GM18507 (cell line): Measurements from ENCODE around the gene FAIM.
"Not testable (repeated sequence)": the region's sequence is repeated elsewhere in the genome, so short reads cannot be mapped to it uniquely, and the experiment has no call there.

ENCODE experiments used
- DNase-seq: peaks from one replicate; pipeline ENCODE4 v3.0.0; 2011; ENCODE audit warnings: low read depth; ENCODE audit not compliant: insufficient read length; ENCODE audit errors: extremely low spot score
- FAIRE-seq: peaks from 2 replicates; lab custom pipeline; 2011; peaks lifted over from hg19 to GRCh38; lab: Jason Lieb, UNC

Gene FAIM, protein sequence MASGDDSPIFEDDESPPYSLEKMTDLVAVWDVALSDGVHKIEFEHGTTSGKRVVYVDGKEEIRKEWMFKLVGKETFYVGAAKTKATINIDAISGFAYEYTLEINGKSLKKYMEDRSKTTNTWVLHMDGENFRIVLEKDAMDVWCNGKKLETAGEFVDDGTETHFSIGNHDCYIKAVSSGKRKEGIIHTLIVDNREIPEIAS

DNA sequence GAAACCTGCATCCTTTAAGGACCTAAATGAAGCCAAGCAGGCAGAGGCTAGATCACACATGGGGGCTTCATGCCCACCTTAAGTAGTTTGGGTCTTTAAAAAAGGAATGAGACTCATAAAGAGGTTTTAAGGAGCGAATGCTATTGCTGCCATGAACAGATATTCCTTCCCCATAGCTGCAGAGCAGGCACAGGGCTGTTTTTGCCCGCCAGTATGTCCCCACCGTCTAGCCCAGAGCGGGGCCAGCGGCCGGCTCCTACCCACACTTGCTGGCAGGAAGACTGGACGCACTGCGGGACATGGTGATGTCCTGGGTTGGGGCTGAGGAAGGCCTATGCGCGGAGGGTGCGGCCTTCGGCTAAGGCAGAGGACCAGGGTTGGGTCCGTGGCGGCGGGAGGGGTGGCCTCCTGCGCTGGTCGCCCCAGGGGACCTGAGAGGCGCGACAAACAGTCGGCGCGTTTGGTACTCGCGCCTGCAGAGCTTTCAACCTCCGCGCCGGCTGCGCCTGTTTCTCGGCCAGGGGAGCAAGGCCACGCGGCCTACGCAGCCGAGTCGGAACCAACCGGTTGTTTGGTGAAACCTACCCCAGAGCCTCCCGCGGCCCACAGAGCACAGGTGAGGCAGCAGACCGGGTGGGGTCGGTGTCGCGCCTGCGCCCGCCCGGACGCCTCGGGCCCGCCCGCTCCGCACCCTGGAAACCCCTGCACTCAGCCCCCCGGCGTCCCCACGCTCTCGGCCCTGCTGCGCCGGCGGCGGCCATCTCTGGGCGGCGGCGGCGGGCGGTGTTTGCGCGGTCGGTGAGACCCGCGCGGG, at the start of gene FAIM:
Gene FAIM, plus strand, starts transcription at position 450 of the 814 bp plus-strand sequence. CDS start 10,956 bp downstream, outside the sequence.
- DNase-seq, result peak; percentile 53
- peak; percentile 60 for FAIRE-seq

DNA sequence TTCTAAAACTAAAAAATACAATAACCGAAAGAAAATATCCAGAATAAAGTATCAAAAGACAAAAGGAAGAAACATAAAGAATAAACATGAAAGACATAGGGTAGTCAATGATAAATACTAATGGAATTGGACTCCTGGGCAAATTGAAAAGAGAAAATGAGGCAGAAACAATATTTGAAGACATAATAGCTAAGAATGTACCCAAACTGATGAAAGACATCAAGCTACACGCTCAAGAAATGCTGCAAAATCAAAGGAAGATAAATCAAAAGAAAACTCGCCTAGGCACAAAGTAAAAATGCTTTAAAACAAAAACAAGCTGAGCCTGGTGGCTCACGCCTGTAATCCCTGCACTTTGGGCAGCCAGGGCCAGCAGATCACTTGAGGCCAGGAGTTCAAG, 49.4 kb upstream of the FAIM start:
- no peak for FAIRE-seq
- DNase-seq, result no peak

DNA sequence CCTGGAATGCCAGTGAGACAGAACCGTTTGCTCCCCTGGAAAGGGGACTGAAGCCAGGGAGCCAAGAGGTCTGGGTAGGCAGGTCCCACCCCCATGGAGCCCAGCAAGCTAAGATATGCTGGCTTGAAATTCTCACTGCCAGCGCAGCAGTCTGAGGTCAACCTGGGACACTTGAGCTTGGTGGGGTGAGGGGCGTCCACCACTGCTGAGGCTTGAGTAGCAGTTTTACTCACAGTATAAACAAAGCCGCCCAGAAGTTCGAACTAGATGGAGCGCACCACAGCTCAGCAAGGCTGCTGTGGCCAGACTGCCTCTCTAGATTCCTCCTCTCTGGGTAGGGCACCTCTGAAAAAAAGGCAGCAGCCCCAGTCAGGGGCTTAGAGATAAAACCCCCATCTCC, 48.1 kb upstream of the FAIM start:
- FAIRE-seq (no peak), DNase-seq (no peak)

DNA sequence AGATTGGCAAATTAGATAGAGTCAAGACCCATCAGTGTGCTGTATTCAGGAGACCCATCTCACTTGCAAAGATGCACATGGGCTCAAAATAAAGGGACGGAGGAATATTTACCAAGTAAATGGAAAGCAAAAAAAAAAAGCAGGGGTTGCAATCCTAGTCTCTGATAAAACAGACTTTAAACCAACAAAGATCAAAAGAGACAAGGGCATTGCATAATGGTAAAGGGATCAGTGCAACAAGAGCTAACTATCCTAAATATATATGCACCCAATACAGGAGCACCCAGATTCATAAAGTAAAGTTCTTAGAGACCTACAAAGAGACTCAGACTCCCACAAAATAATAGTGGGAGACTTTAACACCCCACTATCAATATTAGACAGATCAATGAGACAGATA, 45.7 kb upstream of the FAIM start:
- not testable (repeated sequence) for DNase-seq, FAIRE-seq

DNA sequence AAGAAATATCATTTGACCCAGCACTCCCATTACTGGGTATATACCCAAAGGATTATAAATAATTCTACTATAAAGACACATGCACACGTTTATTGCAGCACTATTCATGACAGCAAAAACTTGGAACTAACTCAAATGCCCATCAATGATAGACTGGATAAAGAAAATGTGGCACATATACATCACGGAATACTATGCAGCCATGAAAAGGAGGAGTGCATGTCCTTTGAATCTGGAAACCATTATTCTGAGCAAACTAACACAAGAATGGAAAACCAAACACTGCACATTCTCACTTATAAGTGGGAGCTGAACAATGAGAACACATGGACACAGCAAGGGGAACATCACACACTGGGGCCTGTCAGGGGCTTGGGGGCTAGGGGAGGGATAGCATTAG, 42.3 kb upstream of the FAIM start:
- FAIRE-seq, DNase-seq: not testable (repeated sequence)

DNA sequence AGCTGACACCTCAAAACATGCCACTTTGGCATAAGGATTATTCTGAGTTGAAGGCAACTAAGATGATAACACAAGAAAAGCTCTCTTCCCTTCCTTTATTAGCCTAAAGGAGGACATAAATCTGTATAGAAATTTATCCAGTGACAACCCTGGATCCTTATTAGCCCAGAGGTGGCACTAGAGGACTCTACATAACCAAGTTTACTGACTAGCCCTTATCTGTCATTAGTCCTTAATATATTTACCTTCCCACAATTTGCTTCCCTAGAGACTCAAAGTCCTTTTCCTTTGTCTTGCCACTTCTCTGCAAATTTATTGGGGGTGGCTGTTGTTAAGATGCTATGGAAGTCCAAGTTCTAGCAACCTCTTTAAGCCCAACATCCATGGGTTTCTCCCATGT, 41.2 kb upstream of the FAIM start:
- no peak for DNase-seq

DNA sequence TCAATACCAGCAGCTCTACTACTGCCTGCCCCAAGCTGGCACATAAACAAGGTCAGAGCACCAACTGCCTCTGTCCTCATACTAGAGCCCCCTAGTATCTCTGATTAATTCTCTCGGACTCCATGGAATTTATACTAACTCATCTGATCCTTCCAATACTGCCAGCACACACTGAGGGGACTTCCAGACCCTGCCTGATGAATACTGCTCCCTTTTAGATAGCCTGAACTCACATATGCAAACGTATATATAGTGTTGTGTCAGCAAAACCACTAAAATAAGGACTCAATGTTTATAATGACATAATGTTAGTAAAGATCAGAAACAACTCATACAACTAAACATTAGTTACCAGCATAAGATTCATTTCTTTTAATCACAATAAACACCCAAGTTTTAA, 39.5 kb upstream of the FAIM start:
- no peak for FAIRE-seq
- no peak for DNase-seq

More for the DNA sequence above, 41.2 kb upstream of the FAIM start:
- FAIRE-seq, result no peak

DNA sequence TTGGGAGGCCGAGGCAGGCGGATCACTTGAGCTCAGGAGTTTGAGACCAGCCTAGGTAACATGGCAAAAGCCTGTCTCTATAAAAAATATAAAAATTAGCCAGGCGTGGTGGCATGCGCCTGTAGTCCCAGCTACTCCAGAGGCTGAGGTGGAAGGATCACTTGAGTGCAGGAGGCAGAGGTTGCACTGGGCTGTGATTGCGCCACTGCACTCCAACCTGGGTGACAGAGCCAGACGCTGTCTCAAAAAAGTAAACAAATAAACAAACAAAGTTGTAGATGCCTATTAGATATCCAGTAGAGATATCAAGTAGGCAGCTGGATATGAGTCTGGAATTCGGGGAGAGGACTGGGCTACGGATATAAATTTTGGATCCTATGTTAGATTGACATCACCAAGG, 38.9 kb upstream of the FAIM start:
- not testable (repeated sequence) for DNase-seq, FAIRE-seq

DNA sequence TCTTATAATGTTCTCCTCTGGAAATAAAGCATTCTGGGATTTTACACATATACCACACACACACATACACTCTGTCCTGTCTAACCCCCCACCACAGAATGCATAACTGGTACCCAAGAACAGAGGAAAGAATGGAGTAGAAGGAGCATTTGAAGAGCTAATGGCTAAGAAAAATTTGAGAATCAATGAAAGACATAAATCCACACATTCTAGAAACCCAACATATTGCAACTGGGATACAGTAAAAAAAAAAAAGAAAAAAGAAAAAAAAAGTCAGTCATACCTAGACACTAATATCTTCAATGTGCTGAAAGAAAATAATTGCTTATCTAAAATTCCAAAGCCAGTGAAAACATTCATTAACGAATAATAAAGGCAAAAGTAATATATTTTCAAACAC, 35.4 kb upstream of the FAIM start:
- no peak for DNase-seq
- FAIRE-seq, result no peak

DNA sequence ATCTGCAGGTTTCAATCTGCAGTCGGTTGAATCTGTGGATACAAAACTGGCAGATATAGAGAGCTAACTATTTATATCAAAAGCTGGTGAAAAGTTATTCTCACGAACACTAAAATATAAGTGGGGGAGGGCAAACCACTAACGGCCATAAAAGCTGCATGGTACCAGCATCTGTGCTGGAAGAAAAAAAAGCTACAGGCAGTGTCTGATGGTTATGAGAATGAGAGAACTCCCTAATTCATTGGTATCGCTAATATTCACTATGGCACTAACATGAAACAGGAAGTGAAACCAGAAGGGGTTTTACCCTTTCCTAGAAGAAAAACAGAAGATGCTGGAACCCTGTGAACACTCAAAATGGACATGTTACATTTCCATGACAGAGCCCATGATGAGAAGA, 30.4 kb upstream of the FAIM start:
- DNase-seq (no peak), FAIRE-seq (peak; percentile 77)

DNA sequence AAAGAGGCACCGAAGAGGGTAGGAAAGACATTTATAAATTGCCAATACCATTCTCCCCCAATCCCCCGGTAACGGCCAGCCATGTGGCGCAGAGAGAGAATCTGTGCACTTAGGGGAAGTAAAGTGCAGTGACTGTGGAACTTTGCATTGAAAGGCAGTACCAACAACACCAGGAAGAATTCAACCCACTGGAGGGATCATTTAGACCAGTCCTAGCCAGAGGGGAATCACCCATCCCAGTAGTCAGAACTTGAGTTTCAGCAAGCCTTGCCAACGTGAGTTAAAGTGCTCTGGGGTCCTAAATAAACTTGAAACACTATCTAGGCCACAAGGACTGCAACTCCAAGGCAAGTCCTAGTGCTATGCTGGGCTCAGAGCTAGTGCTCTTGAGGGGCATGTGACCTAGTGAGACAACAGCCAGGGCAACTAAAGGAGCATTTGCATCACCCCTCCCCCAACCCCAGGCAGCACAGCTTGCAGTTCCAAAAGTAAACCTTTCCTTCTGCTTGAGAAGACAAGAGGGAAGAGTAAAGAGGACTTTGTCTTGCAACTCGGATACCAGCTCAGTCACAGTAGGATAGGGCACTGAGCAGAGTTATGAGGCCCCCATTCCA, 29.5 kb upstream of the FAIM start:
- DNase-seq, result no peak
- no peak for FAIRE-seq

DNA sequence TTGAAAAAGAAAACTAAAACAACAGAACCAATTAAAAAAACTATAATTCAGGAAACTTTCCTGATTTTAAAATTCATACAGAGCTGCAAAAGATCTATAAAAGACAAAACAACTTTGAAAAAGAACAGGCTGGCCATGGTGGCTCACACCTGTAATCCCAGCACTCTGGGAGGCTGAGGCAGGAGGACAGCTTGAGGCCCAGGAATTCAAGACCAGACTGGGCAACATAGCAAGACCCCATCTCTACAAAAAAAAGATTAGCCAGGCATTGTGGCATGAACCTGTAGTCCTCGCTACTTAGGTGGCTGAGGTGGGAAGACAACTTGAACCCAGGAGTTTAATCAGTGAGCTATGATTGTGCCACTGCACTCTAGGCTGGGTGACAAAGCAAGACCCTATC, 21.2 kb upstream of the FAIM start:
- no peak for FAIRE-seq
- DNase-seq, result no peak

DNA sequence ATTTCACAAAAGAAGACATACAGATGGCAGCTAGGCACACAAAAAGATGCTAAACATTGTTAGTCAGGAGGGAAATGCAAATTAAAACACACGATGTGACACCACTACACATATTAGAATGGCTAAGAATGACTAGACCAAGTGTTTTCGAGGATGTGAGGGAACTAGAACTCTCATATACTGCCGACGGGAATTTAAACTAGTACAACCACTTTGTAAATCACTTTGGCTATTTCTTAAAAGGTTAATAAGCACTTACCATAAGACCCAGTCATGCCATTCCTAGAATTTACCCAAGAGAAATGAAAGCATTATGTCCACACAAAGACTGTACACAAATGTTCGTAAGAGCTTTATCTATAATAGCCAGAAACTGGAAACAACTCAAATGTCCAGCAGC, 20.1 kb upstream of the FAIM start:
- DNase-seq (no peak), FAIRE-seq (no peak)

DNA sequence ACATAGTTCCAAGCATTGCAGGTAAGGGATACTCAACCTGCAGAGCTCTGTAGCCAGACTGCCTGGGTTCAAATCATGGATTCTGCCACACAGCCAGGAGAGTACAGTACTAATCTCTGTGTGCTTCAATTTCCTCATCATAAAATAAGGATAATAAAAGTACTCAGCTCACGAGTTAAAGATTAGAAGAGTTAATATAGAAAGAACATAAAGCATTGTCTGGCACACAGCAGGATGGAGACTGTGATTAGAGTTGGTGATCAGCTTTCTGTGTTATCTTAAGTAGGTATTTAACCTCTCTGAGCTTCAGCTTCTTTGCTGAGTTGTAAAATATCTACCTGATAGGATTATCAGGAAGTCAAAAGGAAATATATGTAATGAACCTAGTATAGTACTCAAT, 17.2 kb upstream of the FAIM start:
- DNase-seq (no peak), FAIRE-seq (no peak)

DNA sequence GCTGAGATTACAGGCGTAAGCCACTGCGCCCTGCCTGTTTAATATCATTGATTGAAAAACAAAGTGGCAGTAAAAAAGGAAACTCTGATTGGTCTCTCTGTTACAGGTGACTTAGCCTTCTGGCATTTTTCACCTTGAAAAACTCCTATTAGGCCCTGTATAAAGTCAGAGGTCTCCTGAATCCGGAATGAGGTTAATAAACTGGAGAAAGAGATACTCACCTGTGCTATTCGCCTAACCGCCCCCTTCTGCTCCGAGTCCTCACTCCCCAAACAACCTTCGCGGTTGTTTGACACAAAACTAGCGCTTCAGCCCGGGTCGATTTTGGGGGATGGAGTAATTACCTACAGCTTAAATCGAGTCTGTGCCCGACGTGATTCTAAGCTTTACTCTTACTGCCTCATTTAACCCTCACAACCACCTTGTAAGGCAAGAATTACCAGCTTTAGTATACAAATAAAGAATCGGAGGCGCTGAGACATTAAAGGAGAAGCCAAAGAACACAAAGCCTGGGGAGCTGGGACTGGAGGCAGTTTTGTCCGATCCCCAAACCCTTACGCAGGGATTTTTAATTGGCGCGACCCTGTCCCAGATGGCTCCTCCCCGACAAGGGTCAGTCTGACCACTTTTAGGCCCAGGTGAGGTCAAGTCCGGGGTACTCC, 15.0 kb upstream of the FAIM start:
- FAIRE-seq (no peak), DNase-seq (no peak)

DNA sequence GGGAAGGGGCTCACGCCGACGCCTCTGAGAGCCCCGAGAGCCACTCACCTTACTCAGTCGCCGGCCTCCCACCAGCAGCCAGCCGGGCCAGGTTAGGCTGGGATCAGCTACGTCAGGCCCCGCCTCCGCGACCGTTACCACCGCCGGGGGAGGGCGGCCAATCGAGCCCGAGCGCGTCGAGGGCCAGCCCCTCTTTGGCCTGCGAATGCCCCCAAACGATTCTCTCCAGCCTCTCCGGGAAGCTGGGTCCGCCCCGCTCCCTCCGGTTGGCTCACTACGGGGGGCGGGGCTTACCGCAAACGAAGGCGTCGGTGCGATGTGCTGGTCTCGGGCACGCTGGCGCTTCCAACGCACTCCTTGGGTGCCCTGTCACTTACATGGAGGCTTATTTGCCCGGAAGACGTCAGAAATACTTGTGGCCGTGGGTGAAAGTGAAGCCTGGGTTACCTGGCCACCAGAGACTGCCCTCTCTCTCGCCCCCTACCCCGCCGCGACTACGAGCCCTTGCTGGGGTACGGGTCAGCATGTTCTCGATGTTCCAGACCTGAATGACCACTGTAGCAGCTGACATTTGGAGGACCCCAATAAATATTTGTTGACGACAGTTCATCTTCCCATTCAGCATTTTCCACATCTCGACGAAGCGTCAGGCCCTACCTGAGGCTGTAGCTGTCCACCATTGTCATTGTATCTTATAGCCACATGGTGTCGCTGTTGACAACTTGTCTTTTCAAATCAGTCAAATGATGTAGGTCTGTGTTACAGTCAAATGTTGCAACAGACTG, 14.2 kb upstream of the FAIM start, which contains the start of gene CEP70:
Gene CEP70, minus strand, starts transcription at position 111 of the 785 bp plus-strand sequence. CDS start 21,333 bp downstream, outside the sequence.
- DNase-seq (peak; percentile 54), FAIRE-seq (peak; percentile 93)

DNA sequence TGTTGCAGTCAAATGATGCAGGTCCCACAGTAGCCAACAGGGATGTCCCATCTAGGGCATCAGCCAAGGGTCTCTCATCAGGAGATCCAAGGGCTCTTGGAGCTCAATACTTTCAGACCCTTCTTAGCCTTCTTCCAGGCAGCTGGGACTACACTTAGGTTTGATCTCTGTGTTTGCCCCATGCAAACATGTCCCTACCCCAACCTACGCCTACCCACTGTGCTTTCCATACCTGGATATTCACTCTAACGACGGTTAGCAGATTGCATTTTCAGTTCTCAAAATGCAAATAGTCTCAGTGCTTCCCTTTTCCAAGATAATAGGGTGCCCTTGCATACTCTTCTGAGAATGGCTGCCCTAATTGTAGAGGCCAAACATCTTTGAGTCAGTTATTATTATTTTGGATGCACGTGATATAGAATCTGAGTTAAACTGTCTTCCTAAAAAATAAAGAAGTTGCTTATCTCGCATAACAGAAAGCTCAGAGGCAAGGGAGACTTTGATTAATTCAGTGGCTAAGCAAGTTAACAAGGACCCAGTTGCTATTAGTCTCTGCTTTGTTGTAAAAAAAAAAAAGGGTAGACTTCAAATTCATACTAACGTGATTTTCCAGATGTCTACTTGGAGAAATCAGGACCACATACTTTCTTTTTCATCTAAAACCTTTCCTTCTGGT, 13.5 kb upstream of the FAIM start:
- FAIRE-seq, result no peak
- DNase-seq, result no peak

DNA sequence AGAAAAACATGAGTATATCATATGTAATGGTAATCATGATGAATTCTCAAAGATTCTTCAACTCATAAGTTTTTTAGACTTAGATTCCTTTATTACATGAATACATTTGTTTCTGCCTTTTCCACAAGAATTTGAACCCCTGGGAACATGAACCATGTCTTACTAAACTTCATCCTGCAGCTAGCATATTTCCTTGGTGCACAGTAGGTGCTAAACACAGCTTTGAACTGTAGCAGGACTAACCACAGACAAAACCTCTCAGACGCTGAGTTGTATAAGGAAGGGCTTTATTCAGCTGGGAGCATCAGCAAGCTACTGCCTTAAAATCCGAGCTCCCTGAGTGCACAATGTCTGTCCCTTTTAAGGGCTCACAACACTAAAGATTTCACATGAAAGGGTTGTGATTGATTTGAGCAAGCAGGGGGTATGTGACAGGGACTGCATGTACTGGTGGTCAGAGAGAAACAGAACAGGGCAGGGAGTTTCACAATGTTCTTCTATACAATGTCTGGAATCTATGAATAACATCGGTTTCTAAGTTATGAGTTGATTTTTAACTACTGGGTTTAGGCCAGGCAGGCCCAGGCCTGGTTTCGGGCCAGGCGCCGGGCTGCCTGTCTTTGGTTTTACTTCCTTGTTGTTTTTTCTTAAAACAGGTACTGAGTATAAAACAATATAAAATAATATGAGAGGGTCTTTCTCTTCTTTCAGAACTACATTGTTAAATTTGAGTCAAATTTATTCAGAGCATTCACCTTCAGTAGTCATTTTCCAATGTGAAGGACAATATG, 11.2 kb upstream of the FAIM start:
- not testable (repeated sequence) for FAIRE-seq, DNase-seq
